Keratinocyte (primary cell): ENCODE measurements around the gene CPEB3. TPM values are rescaled to one million over a fixed set of nuclear protein-coding genes. Genes with fewer than 3 reads are reported as not detected.

Experiments
- DNase-seq: peaks from one replicate; pipeline ENCODE4 v3.0.0-alpha.2; 2011; ENCODE audit warnings: low read depth, missing footprints, low spot score
- FAIRE-seq: peaks from 2 replicates; lab custom pipeline; 2011; peaks lifted over from hg19 to GRCh38; lab: Jason Lieb, UNC
- H2AFZ ChIP-seq: 2 replicates; pipeline ENCODE4 v1.6.0; 2012; ENCODE audit warnings: low read length, control low read depth, inconsistent platforms; ENCODE audit not compliant: control insufficient read depth
- H3K27ac ChIP-seq: 2 replicates; pipeline ENCODE4 v1.5.1; 2011; ENCODE audit warnings: low read length; ENCODE audit not compliant: control insufficient read depth, insufficient read depth
- H3K27me3 ChIP-seq: 3 replicates; pipeline ENCODE4 v1.6.0; 2011; ENCODE audit warnings: low read length; ENCODE audit not compliant: control insufficient read depth, insufficient read depth; ENCODE audit errors: extremely low read depth
- H3K36me3 ChIP-seq, 2 experiments: 2 replicates in 1 of 2; 3 replicates in 1 of 2; pipeline ENCODE4 v1.5.1; 2011; ENCODE audit warnings: low read length in 2 of 2, mild to moderate bottlenecking in 1 of 2; ENCODE audit not compliant: control insufficient read depth in 2 of 2, insufficient read depth in 2 of 2; ENCODE audit errors: extremely low read depth in 1 of 2
- H3K4me1 ChIP-seq: 3 replicates; pipeline ENCODE4 v1.5.1; 2011; ENCODE audit warnings: low read length; ENCODE audit not compliant: control insufficient read depth, insufficient read depth; ENCODE audit errors: extremely low read depth
- H3K4me2 ChIP-seq: 3 replicates; pipeline ENCODE4 v1.6.0; 2011; ENCODE audit warnings: low read depth, low read length; ENCODE audit not compliant: control insufficient read depth, insufficient read depth; ENCODE audit errors: extremely low read depth
- H3K4me3 ChIP-seq, 3 experiments: fragments of 200-600 bp in 1 of 3; sonication (generic) in 1 of 3; 2 replicates in 2 of 3; 3 replicates in 1 of 3; pipeline ENCODE4 v1.5.1; 2011 to 2016; ENCODE audit warnings: low read length in 3 of 3, mild to moderate bottlenecking in 3 of 3, control low read depth in 2 of 3, inconsistent platforms in 1 of 3, low read depth in 1 of 3, mixed read lengths in 1 of 3, mixed run types in 1 of 3, moderate library complexity in 1 of 3; ENCODE audit not compliant: control insufficient read depth in 2 of 3, insufficient read depth in 2 of 3; ENCODE audit errors: extremely low read depth in 1 of 3
- H3K79me2 ChIP-seq: 2 replicates; pipeline ENCODE4 v1.6.0; 2012; ENCODE audit warnings: low read length; ENCODE audit not compliant: control insufficient read depth, insufficient read depth
- H3K9ac ChIP-seq: 3 replicates; pipeline ENCODE4 v1.6.0; 2011; ENCODE audit warnings: low read length; ENCODE audit not compliant: control insufficient read depth, insufficient read depth; ENCODE audit errors: extremely low read depth
- H3K9me1 ChIP-seq: 3 replicates; pipeline ENCODE4 v1.6.0; 2011; ENCODE audit warnings: low read length; ENCODE audit not compliant: control insufficient read depth, insufficient read depth; ENCODE audit errors: extremely low read depth
- H3K9me3 ChIP-seq: 2 replicates; pipeline ENCODE4 v1.5.1; 2012; ENCODE audit warnings: low read depth, low read length; ENCODE audit not compliant: control insufficient read depth
- H4K20me1 ChIP-seq: 3 replicates; pipeline ENCODE4 v1.6.0; 2011; ENCODE audit warnings: low read length; ENCODE audit not compliant: control insufficient read depth, insufficient read depth; ENCODE audit errors: extremely low read depth
- EZH2 ChIP-seq: IDR thresholded peaks from one replicate; pipeline ENCODE4 v1.6.1; 2012; ENCODE audit warnings: inconsistent platforms, mild to moderate bottlenecking, low read length, moderate library complexity
- dilution Hi-C: fragments of 300-500 bp; cut with MboI; formaldehyde crosslinking; loops from one replicate; pipeline ENCODE4 v1.7.0; 2020; ENCODE audit warnings: low sequenced_read_pairs; ENCODE audit not compliant: extremely low pct_ligation_motif_present
- polyA plus RNA-seq, 5 experiments: library from polyadenylated mRNA; depleted of rRNA in 3 of 5; stranded (reverse) in 3 of 5; stranded (forward) in 1 of 5; unstranded in 1 of 5; fragments of >200 nt; gene quantifications; 1 replicate in 1 of 5; 2 replicates in 3 of 5; 3 replicates in 1 of 5; pipeline versions ENCODE4 v1.2.1 to v1.2.3, GENCODE V29; 2011 to 2012; ENCODE audit warnings: missing spikeins in 2 of 5, low read depth in 1 of 5, low replicate concordance in 1 of 5
- TF ChIP-seq, protein P1 (sequence below), 3 experiments: IDR thresholded peaks in 1 of 3; conservative IDR thresholded peaks in 1 of 3; optimal IDR thresholded peaks in 1 of 3; 2 replicates in 2 of 3; 3 replicates in 1 of 3; pipeline versions ENCODE3 to v1.5.1; 2011; ENCODE audit warnings: low read length in 3 of 3, mild to moderate bottlenecking in 3 of 3, moderate library complexity in 2 of 3, control low read depth in 1 of 3, inconsistent platforms in 1 of 3; ENCODE audit not compliant: insufficient read depth in 2 of 3; ENCODE audit errors: extremely low read depth in 1 of 3

Gene CPEB3
- polyA plus RNA-seq, 1 donor (not counting 4 experiments of a cell fraction or from before 2014, with no cell fraction given) = 0.47 TPM

DNA sequence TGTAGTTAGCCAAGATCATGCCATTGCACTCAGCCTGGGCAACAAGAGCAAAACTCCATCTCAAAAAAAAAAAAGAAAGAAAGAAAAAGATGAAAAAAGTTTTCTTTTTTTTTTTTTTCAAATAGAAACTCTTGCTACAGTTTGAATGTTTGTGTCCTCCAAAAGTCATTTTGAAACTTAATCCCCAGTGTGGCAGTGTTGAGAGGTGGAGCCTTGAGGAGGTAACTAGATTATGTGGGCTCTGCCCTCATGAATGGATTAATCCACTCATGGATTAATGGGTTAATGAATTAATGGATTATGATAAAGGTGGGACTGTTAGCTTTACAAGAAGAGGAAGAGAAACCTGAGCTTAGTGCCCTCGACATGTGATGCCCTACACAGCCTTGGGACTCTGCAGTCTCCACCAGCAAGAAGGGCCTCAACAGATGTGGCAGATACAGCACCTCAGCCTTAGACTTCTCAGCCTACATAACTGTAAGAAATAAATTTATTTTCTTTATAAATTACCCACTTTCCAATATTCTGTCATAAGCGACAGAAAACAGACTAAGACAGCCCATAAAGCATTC, 25.1 kb downstream of the CPEB3 start:
- H3K36me3 ChIP-seq = no peaks in the 10 kb centered on the region
- no peak for FAIRE-seq
- TF ChIP-seq, protein P1, sequence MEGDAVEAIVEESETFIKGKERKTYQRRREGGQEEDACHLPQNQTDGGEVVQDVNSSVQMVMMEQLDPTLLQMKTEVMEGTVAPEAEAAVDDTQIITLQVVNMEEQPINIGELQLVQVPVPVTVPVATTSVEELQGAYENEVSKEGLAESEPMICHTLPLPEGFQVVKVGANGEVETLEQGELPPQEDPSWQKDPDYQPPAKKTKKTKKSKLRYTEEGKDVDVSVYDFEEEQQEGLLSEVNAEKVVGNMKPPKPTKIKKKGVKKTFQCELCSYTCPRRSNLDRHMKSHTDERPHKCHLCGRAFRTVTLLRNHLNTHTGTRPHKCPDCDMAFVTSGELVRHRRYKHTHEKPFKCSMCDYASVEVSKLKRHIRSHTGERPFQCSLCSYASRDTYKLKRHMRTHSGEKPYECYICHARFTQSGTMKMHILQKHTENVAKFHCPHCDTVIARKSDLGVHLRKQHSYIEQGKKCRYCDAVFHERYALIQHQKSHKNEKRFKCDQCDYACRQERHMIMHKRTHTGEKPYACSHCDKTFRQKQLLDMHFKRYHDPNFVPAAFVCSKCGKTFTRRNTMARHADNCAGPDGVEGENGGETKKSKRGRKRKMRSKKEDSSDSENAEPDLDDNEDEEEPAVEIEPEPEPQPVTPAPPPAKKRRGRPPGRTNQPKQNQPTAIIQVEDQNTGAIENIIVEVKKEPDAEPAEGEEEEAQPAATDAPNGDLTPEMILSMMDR (optimal IDR thresholded peaks at IDR 0.05 in 1 of 3, IDR thresholded peaks at IDR 0.05 in 1 of 3, conservative IDR thresholded peaks at IDR 0.05 in 1 of 3; ENCODE audit: extremely low read depth in 1 of 3, insufficient read depth in 2 of 3, low read length in 3 of 3) = no peak
- no peak for TF ChIP-seq EZH2
- H3K4me2 ChIP-seq = no peak overlapping the region
- H3K27ac ChIP-seq = no peak overlapping the region
- no peaks in the 10 kb centered on the region for H3K9me1 ChIP-seq
- no peak for DNase-seq
- no peak overlapping the region for H2AFZ ChIP-seq
- H3K9ac ChIP-seq = no peak overlapping the region
- H3K27me3 ChIP-seq = no peaks in the 10 kb centered on the region
- dilution Hi-C loops = no loop called here
- H3K9me3 ChIP-seq = no peaks in the 10 kb centered on the region
- H4K20me1 ChIP-seq = no peaks in the 10 kb centered on the region
- H3K4me3 ChIP-seq = no peak overlapping the region
- no peaks in the 10 kb centered on the region for H3K79me2 ChIP-seq
- no peaks in the 10 kb centered on the region for H3K4me1 ChIP-seq

DNA sequence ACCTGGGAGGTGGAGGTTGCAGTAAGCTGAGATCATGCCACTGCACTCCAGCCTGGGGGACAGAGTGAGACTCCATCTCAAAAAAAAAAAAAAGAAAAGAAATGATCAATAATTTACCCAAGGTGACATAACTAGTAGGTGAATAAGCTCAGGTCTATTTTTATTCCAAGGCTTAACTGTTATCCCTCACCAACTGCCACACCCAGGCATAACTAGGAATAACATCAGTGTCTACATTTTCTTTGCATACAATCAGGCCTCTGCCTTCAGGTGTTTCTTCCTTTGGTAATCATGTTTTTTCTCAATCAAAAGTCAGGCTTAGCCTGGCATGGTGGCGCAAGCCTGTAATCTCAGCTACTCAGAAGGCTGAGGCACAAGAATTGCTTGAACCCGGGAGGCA, 26.6 kb downstream of the CPEB3 start:
- dilution Hi-C loops = no loop called here
- Histone ChIP-seq H3K36me3 (no peaks in the 10 kb centered on the region), H3K9ac (no peak overlapping the region), H3K27me3 (no peaks in the 10 kb centered on the region), H4K20me1 (no peaks in the 10 kb centered on the region), H3K9me1 (no peaks in the 10 kb centered on the region), H3K27ac (no peak overlapping the region), H3K4me3 (no peak overlapping the region), H3K9me3 (no peaks in the 10 kb centered on the region), H3K4me2 (no peak overlapping the region), H3K4me1 (no peaks in the 10 kb centered on the region), H2AFZ (no peak overlapping the region), H3K79me2 (no peaks in the 10 kb centered on the region)
- DNase-seq (no peak), FAIRE-seq (no peak)
- TF ChIP-seq, protein P1 (optimal IDR thresholded peaks at IDR 0.05 in 1 of 3, IDR thresholded peaks at IDR 0.05 in 1 of 3, conservative IDR thresholded peaks at IDR 0.05 in 1 of 3; ENCODE audit: extremely low read depth in 1 of 3, insufficient read depth in 2 of 3, low read length in 3 of 3) = no peak
